HCT116 (cell line): ENCODE data around the gene DBNDD2. TPM values are rescaled to one million over a fixed set of nuclear protein-coding genes. Genes with fewer than 3 reads are reported as not detected.

Experiments used
- ATAC-seq: fragments of 200-7000 bp; cut with Tn5 transposase; 2 replicates; pipeline ENCODE4 v1.9.1; 2020; ENCODE audit warnings: mild to moderate bottlenecking, moderate library complexity
- BruUV-seq: library from RNA; stranded (reverse); fragments of 400-500 nt; replicated peaks from 2 replicates; lab custom pipeline; 2021; lab: Mats Ljungman, UMichigan
- CTCF ChIA-PET: fragments of 300-600 bp; sonication (Branson Sonifier 250); formaldehyde crosslinking; loops from one replicate; lab custom pipeline; 2021; ENCODE audit warnings: antibody characterized with exemption; lab: Charles Lee
- POLR2A ChIA-PET: fragments of 300-600, 350-600 bp; sonication (Branson Sonifier 250); formaldehyde crosslinking; loops from one replicate; lab custom pipeline; 2021; ENCODE audit warnings: antibody characterized with exemption; lab: Charles Lee
- RAD21 ChIA-PET, 2 experiments: fragments of 300-600 bp; sonication (Branson Sonifier 250); formaldehyde crosslinking; loops; one replicate each; lab custom pipeline; 2023; ENCODE audit warnings: low total read pairs in 2 of 2; ENCODE audit not compliant: uncharacterized antibody in 2 of 2, unreplicated experiment in 2 of 2, low non-redundant PET in 1 of 2; lab: Charles Lee
- DNase-seq: peaks from one replicate; pipeline ENCODE4 v3.0.0-alpha.2; 2010; ENCODE audit warnings: low read depth, low spot score
- H2AFZ ChIP-seq: fragments of 200-600 bp; shearing (Covaris generic), sonication (generic); 2 replicates; pipeline ENCODE4 v1.6.1; 2017; ENCODE audit warnings: low read depth, mixed run types, mixed read lengths, antibody characterized with exemption, low read length; ENCODE audit not compliant: poor library complexity, severe bottlenecking
- H3K27ac ChIP-seq: 2 replicates; pipeline ENCODE4 v1.5.1; 2012; ENCODE audit warnings: low read depth, low read length
- H3K27me3 ChIP-seq: fragments of 200-600 bp; sonication (generic); 2 replicates; pipeline ENCODE4 v1.6.1; 2016; ENCODE audit warnings: mixed run types, low read length, mixed read lengths; ENCODE audit not compliant: insufficient read depth
- H3K36me3 ChIP-seq, 2 experiments: fragments of 200-500 bp in 1 of 2; fragments of 200-600 bp in 1 of 2; sonication (Bioruptor generic) in 1 of 2; sonication (generic) in 1 of 2; 2 replicates each; pipeline versions ENCODE4 v1.5.1 to v1.6.1; 2014 to 2016; ENCODE audit warnings: low read length in 2 of 2, inconsistent platforms in 1 of 2, mixed read lengths in 1 of 2, mixed run types in 1 of 2; ENCODE audit not compliant: insufficient read depth in 2 of 2, control insufficient read depth in 1 of 2
- H3K4me1 ChIP-seq, 2 experiments: fragments of 200-600 bp in 1 of 2; sonication (generic) in 1 of 2; 2 replicates each; pipeline versions ENCODE4 v1.5.1 to v1.6.1; 2012 to 2017; ENCODE audit warnings: low read length in 2 of 2, inconsistent platforms in 1 of 2, mild to moderate bottlenecking in 1 of 2, mixed read lengths in 1 of 2, mixed run types in 1 of 2, moderate library complexity in 1 of 2; ENCODE audit not compliant: insufficient read depth in 2 of 2, control insufficient read depth in 1 of 2
- H3K4me2 ChIP-seq: fragments of 200-600 bp; sonication (generic); 2 replicates; pipeline ENCODE4 v1.6.1; 2017; ENCODE audit warnings: mixed run types, low read length, mixed read lengths
- H3K4me3 ChIP-seq, 2 experiments: fragments of 200-600 bp in 1 of 2; sonication (generic) in 1 of 2; replicated peaks in 1 of 2; 2 replicates each; pipeline ENCODE4 v1.5.1; 2011 to 2016; ENCODE audit warnings: low read length in 2 of 2, control low read depth in 1 of 2, low read depth in 1 of 2, mild to moderate bottlenecking in 1 of 2, mixed read lengths in 1 of 2, mixed run types in 1 of 2
- H3K79me2 ChIP-seq: fragments of 200-600 bp; sonication (generic); 2 replicates; pipeline ENCODE4 v1.6.1; 2017; ENCODE audit warnings: mild to moderate bottlenecking, mixed run types, low read length, moderate library complexity, mixed read lengths; ENCODE audit not compliant: insufficient read depth
- H3K9ac ChIP-seq: fragments of 200-600 bp; sonication (generic); 2 replicates; pipeline ENCODE4 v1.6.1; 2016; ENCODE audit warnings: low read length, mixed read lengths
- H3K9me2 ChIP-seq: fragments of 200-600 bp; sonication (generic), shearing (Covaris generic); 2 replicates; pipeline ENCODE4 v1.6.1; 2017; ENCODE audit warnings: mixed run types, mild to moderate bottlenecking, moderate library complexity; ENCODE audit not compliant: insufficient read depth
- H3K9me3 ChIP-seq, 2 experiments: fragments of 200-500 bp in 1 of 2; fragments of 200-600 bp in 1 of 2; sonication (Bioruptor generic) in 1 of 2; sonication (generic) in 1 of 2; 2 replicates each; pipeline ENCODE4 v1.6.1; 2014 to 2017; ENCODE audit warnings: low read length in 2 of 2, mixed read lengths in 2 of 2, inconsistent platforms in 1 of 2, low read depth in 1 of 2, mild to moderate bottlenecking in 1 of 2, mixed run types in 1 of 2, moderate library complexity in 1 of 2; ENCODE audit not compliant: control insufficient read depth in 1 of 2, insufficient read depth in 1 of 2
- H4K20me1 ChIP-seq: fragments of 200-600 bp; sonication (generic), shearing (Covaris generic); 2 replicates; pipeline ENCODE4 v1.6.1; 2017; ENCODE audit warnings: mixed run types, mild to moderate bottlenecking, moderate library complexity; ENCODE audit not compliant: insufficient read depth
- CBX3 ChIP-seq: IDR thresholded peaks from 2 replicates; pipeline ENCODE4 v1.6.1; 2012; ENCODE audit warnings: low read depth
- CEBPB ChIP-seq: IDR thresholded peaks from 2 replicates; pipeline ENCODE4 v1.6.1; 2012; ENCODE audit warnings: low read depth
- ELF1 ChIP-seq: IDR thresholded peaks from 2 replicates; pipeline ENCODE4 v1.6.1; 2012; ENCODE audit warnings: low read depth, borderline replicate concordance
- EZH2phosphoT487 ChIP-seq: fragments of 200-600 bp; IDR thresholded peaks from 2 replicates; pipeline ENCODE4 v1.6.1; 2018; ENCODE audit warnings: antibody characterized with exemption, borderline replicate concordance
- JUND ChIP-seq: IDR thresholded peaks from 2 replicates; pipeline ENCODE4 v1.6.1; 2012
- MAX ChIP-seq: IDR thresholded peaks from 2 replicates; pipeline ENCODE4 v1.6.1; 2012
- POLR2A ChIP-seq: IDR thresholded peaks from 2 replicates; pipeline ENCODE4 v1.7.0; 2011; ENCODE audit warnings: borderline replicate concordance; ENCODE audit not compliant: insufficient read depth, insufficient read length; ENCODE audit errors: extremely low read depth
- RAD21 ChIP-seq: IDR thresholded peaks from 2 replicates; pipeline ENCODE4 v1.6.1; 2012; ENCODE audit warnings: low read depth, mild to moderate bottlenecking
- SIN3A ChIP-seq: IDR thresholded peaks from 2 replicates; pipeline ENCODE4 v1.6.1; 2012; ENCODE audit warnings: low read depth
- SP1 ChIP-seq: IDR thresholded peaks from 2 replicates; pipeline ENCODE4 v1.6.1; 2012; ENCODE audit warnings: low read depth
- SRF ChIP-seq: IDR thresholded peaks from 2 replicates; pipeline ENCODE4 v1.6.1; 2012; ENCODE audit warnings: low read depth
- YY1 ChIP-seq: IDR thresholded peaks from 2 replicates; pipeline ENCODE4 v1.6.1; 2011; ENCODE audit warnings: low read length, low read depth, moderate library complexity, mild to moderate bottlenecking; ENCODE audit not compliant: insufficient replicate concordance; ENCODE audit errors: extremely low read depth
- ZFX ChIP-seq: fragments of 450-650 bp; IDR thresholded peaks from 2 replicates; pipeline ENCODE4 v1.6.1; 2017
- ZNF274 ChIP-seq: fragments of 200-500 bp; sonication (Bioruptor generic); IDR thresholded peaks from 2 replicates; pipeline ENCODE4 v1.6.1; 2014; ENCODE audit warnings: mild to moderate bottlenecking, low read depth, low read length, inconsistent platforms
- intact Hi-C: fragments of 100-400 bp; cut with micrococcal nuclease; formaldehyde crosslinking; loops from 2 replicates; pipeline ENCODE4 v1.10.0; 2022
- total RNA-seq: library from RNA; stranded (reverse); gene quantifications from one replicate; pipeline ENCODE4 v1.2.1, GENCODE V29; 2021; ENCODE audit not compliant: unreplicated experiment
- TF ChIP-seq, protein P1 (sequence below), 3 experiments: fragments of 200-600 bp in 1 of 3; sonication (generic) in 1 of 3; IDR thresholded peaks in 2 of 3; conservative IDR thresholded peaks in 1 of 3; 2 replicates each; pipeline ENCODE4 v1.5.1; 2012 to 2017; ENCODE audit warnings: low read depth in 2 of 3, low read length in 2 of 3, antibody characterized with exemption in 1 of 3, borderline replicate concordance in 1 of 3, control low read depth in 1 of 3, mild to moderate bottlenecking in 1 of 3, mixed read lengths in 1 of 3, mixed run types in 1 of 3, moderate library complexity in 1 of 3; ENCODE audit not compliant: insufficient read depth in 1 of 3
- TF ChIP-seq, protein P2 (sequence below): IDR thresholded peaks from 2 replicates; pipeline ENCODE4 v1.6.1; 2012; ENCODE audit warnings: low read depth
- TF ChIP-seq, protein P3 (sequence below): IDR thresholded peaks from 2 replicates; pipeline ENCODE4 v1.6.1; 2011; ENCODE audit warnings: mild to moderate bottlenecking, low read length, moderate library complexity; ENCODE audit not compliant: insufficient replicate concordance; ENCODE audit errors: extremely low read depth

DBNDD2 gene
- total RNA-seq, 1 experiment from 2014 or later, result 44.2 TPM

GRCh38 chr20:45415822-45416637 is 7.9 kb downstream of the DBNDD2 start, which contains the start of gene PIGT:
TSS of gene PIGT (plus strand) at chr20:45416141. CDS start at chr20:45416157, 16 bp downstream.
- BruUV-seq, result no TSS peak
- intact Hi-C loops, result loop anchor here (1.0 kb wide), 1 partner anchor 42 kb away; no protein-coding TSS in a partner anchor
- H3K4me2 ChIP-seq, result peak within 1 kb of the TSS; percentile 96
- H3K27ac ChIP-seq, result peak within 1 kb of the TSS; percentile 70
- CTCF ChIA-PET, result interaction anchor here (1.1 to 1.4 kb wide), 3 partner anchors 21 to 355 kb away, joined by 3 to 9 read pairs (median 8); no protein-coding TSS in a partner anchor
- H3K4me3 ChIP-seq, result peak within 1 kb of the TSS; percentile 96 to 98
- no peaks in the 10 kb centered on the region for H3K9me3 ChIP-seq
- H2AFZ ChIP-seq, result peak within 1 kb of the TSS; percentile 62
- POLR2A ChIA-PET, result interaction anchor here (0.7 to 1.3 kb wide), 4 partner anchors 9 to 68 kb away, joined by 3 to 6 read pairs (median 4); partner anchors contain the start of gene SDC4
- RAD21 ChIA-PET, result interaction anchor here in 1 of 2 experiments (0.6 kb wide), 1 partner anchor 413 kb away, joined by 4 read pairs; no protein-coding TSS in a partner anchor
- peaks cover 14 to 24% of the 10 kb centered on the region in 2 experiments; a peak in 3 of 4 replicates for H3K36me3 ChIP-seq
- H3K4me1 ChIP-seq, result peaks cover 4 to 14% of the 10 kb centered on the region in 2 experiments; a peak in 3 of 4 replicates
- H3K27me3 ChIP-seq, result no peaks in the 10 kb centered on the region
- peaks cover 32% of the 10 kb centered on the region for H3K79me2 ChIP-seq
- peak; percentile 97 for ATAC-seq
- no peaks in the 10 kb centered on the region for H4K20me1 ChIP-seq
- peak; percentile 63 for DNase-seq
- H3K9me2 ChIP-seq, result no peaks in the 10 kb centered on the region
- peak within 1 kb of the TSS; percentile 90 for H3K9ac ChIP-seq
- TF ChIP-seq SIN3A, result peak; percentile 82; the same call in 1 of the 2 replicates
- TF ChIP-seq ZNF274, result no peak
- TF ChIP-seq, protein P1, sequence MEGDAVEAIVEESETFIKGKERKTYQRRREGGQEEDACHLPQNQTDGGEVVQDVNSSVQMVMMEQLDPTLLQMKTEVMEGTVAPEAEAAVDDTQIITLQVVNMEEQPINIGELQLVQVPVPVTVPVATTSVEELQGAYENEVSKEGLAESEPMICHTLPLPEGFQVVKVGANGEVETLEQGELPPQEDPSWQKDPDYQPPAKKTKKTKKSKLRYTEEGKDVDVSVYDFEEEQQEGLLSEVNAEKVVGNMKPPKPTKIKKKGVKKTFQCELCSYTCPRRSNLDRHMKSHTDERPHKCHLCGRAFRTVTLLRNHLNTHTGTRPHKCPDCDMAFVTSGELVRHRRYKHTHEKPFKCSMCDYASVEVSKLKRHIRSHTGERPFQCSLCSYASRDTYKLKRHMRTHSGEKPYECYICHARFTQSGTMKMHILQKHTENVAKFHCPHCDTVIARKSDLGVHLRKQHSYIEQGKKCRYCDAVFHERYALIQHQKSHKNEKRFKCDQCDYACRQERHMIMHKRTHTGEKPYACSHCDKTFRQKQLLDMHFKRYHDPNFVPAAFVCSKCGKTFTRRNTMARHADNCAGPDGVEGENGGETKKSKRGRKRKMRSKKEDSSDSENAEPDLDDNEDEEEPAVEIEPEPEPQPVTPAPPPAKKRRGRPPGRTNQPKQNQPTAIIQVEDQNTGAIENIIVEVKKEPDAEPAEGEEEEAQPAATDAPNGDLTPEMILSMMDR (IDR thresholded peaks at IDR 0.05 in 2 of 3, conservative IDR thresholded peaks at IDR 0.05 in 1 of 3; ENCODE audit: borderline replicate concordance in 1 of 3, insufficient read depth in 1 of 3, low read depth in 2 of 3, low read length in 2 of 3), result no peak
- TF ChIP-seq POLR2A, result no peak
- TF ChIP-seq RAD21, result no peak
- peak; percentile 71 for TF ChIP-seq SP1
- TF ChIP-seq SRF, result no peak; the same call in 1 of the 2 replicates
- TF ChIP-seq ELF1, result peak; percentile 93
- TF ChIP-seq MAX, result peak; percentile 68; the same call in 1 of the 2 replicates
- TF ChIP-seq, protein P2, sequence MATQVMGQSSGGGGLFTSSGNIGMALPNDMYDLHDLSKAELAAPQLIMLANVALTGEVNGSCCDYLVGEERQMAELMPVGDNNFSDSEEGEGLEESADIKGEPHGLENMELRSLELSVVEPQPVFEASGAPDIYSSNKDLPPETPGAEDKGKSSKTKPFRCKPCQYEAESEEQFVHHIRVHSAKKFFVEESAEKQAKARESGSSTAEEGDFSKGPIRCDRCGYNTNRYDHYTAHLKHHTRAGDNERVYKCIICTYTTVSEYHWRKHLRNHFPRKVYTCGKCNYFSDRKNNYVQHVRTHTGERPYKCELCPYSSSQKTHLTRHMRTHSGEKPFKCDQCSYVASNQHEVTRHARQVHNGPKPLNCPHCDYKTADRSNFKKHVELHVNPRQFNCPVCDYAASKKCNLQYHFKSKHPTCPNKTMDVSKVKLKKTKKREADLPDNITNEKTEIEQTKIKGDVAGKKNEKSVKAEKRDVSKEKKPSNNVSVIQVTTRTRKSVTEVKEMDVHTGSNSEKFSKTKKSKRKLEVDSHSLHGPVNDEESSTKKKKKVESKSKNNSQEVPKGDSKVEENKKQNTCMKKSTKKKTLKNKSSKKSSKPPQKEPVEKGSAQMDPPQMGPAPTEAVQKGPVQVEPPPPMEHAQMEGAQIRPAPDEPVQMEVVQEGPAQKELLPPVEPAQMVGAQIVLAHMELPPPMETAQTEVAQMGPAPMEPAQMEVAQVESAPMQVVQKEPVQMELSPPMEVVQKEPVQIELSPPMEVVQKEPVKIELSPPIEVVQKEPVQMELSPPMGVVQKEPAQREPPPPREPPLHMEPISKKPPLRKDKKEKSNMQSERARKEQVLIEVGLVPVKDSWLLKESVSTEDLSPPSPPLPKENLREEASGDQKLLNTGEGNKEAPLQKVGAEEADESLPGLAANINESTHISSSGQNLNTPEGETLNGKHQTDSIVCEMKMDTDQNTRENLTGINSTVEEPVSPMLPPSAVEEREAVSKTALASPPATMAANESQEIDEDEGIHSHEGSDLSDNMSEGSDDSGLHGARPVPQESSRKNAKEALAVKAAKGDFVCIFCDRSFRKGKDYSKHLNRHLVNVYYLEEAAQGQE, result no peak
- TF ChIP-seq JUND, result no peak; the same call in 1 of the 2 replicates
- TF ChIP-seq, protein P3, sequence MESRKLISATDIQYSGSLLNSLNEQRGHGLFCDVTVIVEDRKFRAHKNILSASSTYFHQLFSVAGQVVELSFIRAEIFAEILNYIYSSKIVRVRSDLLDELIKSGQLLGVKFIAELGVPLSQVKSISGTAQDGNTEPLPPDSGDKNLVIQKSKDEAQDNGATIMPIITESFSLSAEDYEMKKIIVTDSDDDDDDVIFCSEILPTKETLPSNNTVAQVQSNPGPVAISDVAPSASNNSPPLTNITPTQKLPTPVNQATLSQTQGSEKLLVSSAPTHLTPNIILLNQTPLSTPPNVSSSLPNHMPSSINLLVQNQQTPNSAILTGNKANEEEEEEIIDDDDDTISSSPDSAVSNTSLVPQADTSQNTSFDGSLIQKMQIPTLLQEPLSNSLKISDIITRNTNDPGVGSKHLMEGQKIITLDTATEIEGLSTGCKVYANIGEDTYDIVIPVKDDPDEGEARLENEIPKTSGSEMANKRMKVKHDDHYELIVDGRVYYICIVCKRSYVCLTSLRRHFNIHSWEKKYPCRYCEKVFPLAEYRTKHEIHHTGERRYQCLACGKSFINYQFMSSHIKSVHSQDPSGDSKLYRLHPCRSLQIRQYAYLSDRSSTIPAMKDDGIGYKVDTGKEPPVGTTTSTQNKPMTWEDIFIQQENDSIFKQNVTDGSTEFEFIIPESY, result no peak
- TF ChIP-seq ZFX, result peak; percentile 25; the same call in 1 of the 2 replicates
- no peak for TF ChIP-seq CEBPB
- peak; percentile 94 for TF ChIP-seq YY1
- TF ChIP-seq CBX3, result peak; percentile 55; the same call in 1 of the 2 replicates
- no peak for TF ChIP-seq EZH2phosphoT487
